Astrocyte of the cerebellum (primary cell): ENCODE data around the gene NSG1.

Experiments used
- DNase-seq: peaks from one replicate; pipeline ENCODE4 v3.0.0-alpha.2; 2011; ENCODE audit warnings: low read depth
- H3K4me3 ChIP-seq: 2 replicates; pipeline ENCODE4 v1.5.1; 2011; ENCODE audit warnings: mild to moderate bottlenecking, low read depth, low read length, moderate library complexity
- in situ Hi-C: cut with HindIII; loops from 2 replicates; pipeline ENCODE4 v1.10.0; 2017; ENCODE audit warnings: low sequenced_read_pairs
- TF ChIP-seq, protein P1 (sequence below): IDR thresholded peaks from 2 replicates; pipeline ENCODE4 v1.5.1; 2012; ENCODE audit warnings: low read length, low read depth, moderate library complexity, mild to moderate bottlenecking; ENCODE audit errors: missing control alignments

Gene NSG1

DNA sequence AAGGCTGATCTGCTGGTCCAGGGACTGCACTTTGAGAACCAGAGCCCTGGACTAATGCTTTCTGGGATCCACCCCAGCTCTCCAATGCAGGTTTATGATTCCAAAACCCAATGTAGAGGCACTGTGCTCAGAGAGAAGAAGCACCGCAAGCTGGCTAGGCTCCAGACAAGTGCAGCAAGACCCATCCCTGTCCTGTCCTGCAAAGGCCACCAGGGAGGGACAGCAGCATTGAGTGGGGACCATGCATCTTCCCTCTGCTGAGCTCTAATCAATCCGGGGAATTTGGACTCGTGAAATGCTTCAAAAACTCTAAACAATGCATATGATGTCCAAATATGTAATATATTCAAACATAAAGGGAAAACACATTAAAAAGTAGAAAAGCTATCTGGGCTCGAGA is 10.8 kb upstream of the NSG1 start:
- TF ChIP-seq, protein P1, sequence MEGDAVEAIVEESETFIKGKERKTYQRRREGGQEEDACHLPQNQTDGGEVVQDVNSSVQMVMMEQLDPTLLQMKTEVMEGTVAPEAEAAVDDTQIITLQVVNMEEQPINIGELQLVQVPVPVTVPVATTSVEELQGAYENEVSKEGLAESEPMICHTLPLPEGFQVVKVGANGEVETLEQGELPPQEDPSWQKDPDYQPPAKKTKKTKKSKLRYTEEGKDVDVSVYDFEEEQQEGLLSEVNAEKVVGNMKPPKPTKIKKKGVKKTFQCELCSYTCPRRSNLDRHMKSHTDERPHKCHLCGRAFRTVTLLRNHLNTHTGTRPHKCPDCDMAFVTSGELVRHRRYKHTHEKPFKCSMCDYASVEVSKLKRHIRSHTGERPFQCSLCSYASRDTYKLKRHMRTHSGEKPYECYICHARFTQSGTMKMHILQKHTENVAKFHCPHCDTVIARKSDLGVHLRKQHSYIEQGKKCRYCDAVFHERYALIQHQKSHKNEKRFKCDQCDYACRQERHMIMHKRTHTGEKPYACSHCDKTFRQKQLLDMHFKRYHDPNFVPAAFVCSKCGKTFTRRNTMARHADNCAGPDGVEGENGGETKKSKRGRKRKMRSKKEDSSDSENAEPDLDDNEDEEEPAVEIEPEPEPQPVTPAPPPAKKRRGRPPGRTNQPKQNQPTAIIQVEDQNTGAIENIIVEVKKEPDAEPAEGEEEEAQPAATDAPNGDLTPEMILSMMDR, result no peak
- no peak for DNase-seq
- H3K4me3 ChIP-seq, result no peak overlapping the region
- in situ Hi-C loops, result no loop called here

DNA sequence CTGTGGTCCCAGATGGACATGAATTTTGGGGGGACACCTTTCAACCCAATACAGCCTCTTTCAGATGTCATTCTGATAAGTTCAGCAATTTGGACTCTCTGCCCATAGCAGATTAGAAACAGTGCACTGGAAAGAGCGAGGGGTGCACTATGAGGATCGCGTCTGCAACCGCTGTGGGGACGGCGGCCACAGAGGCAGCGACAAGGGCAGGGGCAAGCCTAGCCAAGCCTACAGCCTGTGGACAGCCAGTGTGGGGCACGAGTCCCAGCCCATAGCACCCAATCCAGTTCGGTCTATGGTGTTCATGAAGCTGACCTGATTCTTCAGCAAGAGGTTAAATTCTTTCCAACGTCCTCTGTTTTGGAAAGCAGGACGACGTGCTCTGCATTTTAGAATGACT is 9.7 kb upstream of the NSG1 start:
- no peak overlapping the region for H3K4me3 ChIP-seq
- in situ Hi-C loops, result no loop called here
- TF ChIP-seq, protein P1, result no peak
- no peak for DNase-seq

DNA sequence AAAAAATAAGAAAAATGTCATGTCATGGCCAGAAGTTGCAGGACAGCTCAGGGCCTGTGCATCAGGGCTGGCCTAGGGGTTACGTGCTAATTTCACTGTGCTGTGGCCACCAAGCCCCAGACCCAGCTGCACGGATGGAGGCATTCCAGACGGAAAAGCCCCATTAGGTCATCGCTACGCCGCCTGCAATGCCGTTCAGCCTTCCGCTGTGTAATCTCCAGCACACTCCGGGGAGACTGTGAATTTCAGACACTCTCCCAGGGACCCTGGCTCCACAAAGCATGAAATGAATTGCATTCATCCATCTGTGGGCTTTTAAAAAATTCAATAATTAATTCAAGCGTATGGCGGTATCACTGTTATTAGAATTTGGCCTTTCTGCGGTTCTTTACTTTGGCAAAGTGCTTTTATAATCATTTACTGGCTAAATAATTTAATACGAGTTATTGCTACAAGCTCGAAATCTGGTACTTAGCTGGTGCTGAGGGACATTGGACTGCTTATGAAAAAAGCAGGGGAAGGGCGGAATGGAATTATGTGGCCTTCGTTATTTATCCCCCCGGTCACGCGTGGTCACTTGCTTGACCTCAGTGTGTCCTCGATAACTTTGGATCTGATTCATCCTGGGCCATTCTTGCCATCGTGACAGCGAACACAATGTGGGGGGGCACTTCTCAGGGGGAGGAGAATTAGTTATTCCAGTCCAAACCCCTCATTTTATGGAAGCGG is 9.0 kb upstream of the NSG1 start:
- H3K4me3 ChIP-seq, result no peak overlapping the region
- in situ Hi-C loops, result no loop called here
- no peak for DNase-seq
- TF ChIP-seq, protein P1, result no peak

DNA sequence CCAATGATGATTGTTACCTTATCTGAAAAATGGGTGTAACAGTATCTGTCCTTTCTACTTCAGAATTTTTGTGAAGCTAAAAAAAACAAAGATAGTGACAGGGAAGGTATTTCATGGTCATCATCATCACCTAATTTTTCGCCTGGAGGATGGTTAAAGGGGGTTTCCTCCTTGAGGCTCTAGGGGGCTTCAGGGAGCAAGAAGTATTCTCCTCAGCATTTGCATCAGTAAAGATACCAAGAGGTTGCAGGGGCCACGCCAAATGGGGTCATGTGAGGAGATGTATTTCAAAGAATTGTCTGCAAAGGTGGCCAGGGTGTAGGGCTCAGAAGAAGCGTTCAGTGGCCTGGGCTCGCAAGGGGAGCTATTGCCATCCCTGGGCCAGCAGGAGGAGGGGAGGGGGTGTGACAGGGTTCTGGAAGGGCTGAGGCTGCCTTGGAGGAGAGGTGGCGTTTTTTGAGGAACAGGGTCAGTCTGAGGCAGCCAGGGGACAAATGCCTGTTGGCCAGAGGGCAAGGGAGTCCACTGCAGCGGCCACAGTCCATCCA is 7.3 kb upstream of the NSG1 start:
- no peak for DNase-seq
- TF ChIP-seq, protein P1, result peak; percentile 8
- in situ Hi-C loops, result loop anchor here (5.0 kb wide), 1 partner anchor 43 kb away; no protein-coding TSS in a partner anchor
- no peak overlapping the region for H3K4me3 ChIP-seq

DNA sequence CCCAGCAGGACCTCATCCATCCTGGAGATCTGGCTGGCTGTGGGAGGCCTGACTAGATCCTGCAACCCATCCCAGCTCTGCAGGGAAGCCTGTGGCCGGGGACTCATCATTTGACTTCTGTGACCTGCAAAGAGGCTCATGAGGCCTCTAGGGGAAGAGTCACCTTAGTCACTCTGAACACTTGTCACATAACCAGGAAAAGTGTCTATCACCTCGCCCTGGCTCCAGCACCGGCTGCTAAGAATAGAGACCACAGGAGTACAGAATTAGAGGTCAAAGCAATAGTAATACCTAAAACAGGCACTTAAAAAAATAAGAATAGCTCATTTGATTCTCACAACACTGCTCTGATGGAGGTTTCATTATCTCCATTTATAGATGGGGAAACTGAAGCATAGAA is 3.8 kb upstream of the NSG1 start:
- DNase-seq, result no peak
- in situ Hi-C loops, result loop anchor here (5.0 kb wide), 1 partner anchor 39 kb away; no protein-coding TSS in a partner anchor
- TF ChIP-seq, protein P1, result no peak
- no peak overlapping the region for H3K4me3 ChIP-seq

DNA sequence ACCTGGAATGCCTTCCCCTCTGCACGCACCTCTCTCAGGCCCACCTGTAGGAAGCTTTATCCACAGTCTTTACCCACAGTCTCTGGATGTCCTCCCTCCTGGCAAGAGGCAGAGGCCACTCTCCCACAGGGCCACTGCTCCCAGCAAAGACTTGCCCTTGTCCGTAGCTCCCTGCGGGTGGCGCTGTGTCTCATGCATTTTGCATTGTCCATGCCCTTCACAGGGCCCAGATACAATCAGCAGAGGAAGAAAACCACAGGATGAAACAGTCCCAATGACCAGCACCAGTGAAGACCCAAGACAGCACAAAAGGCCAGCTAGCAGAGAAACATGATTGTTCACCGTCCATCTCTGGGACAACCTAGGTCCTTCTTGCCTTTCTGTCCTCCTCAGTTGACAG is 2.1 kb upstream of the NSG1 start:
- TF ChIP-seq, protein P1, result peak; percentile 20
- in situ Hi-C loops, result loop anchor here (5.0 kb wide), 1 partner anchor 37 kb away; no protein-coding TSS in a partner anchor
- no peak overlapping the region for H3K4me3 ChIP-seq
- DNase-seq, result no peak
